HCT116 (cell line): ENCODE results near the gene KRTCAP3.

Source experiments
- CEBPB ChIP-seq: IDR thresholded peaks from 2 replicates; pipeline ENCODE4 v1.6.1; 2012; ENCODE audit warnings: low read depth
- EGR1 ChIP-seq: IDR thresholded peaks from 2 replicates; pipeline ENCODE4 v1.6.1; 2012; ENCODE audit warnings: low read depth
- ELF1 ChIP-seq: IDR thresholded peaks from 2 replicates; pipeline ENCODE4 v1.6.1; 2012; ENCODE audit warnings: low read depth, borderline replicate concordance
- EZH2 ChIP-seq: fragments of 200-600 bp; sonication (generic); IDR thresholded peaks from 2 replicates; pipeline ENCODE4 v1.6.1; 2017; ENCODE audit warnings: antibody characterized with exemption, mixed run types
- EZH2phosphoT487 ChIP-seq: fragments of 200-600 bp; IDR thresholded peaks from 2 replicates; pipeline ENCODE4 v1.6.1; 2018; ENCODE audit warnings: antibody characterized with exemption, borderline replicate concordance
- JUND ChIP-seq: IDR thresholded peaks from 2 replicates; pipeline ENCODE4 v1.6.1; 2012
- POLR2A ChIP-seq: IDR thresholded peaks from 2 replicates; pipeline ENCODE4 v1.7.0; 2011; ENCODE audit warnings: borderline replicate concordance; ENCODE audit not compliant: insufficient read depth, insufficient read length; ENCODE audit errors: extremely low read depth
- POLR2AphosphoS5 ChIP-seq: IDR thresholded peaks from 2 replicates; pipeline ENCODE4 v1.6.1; 2011; ENCODE audit warnings: mild to moderate bottlenecking, low read depth, low read length, moderate library complexity
- SP1 ChIP-seq: IDR thresholded peaks from 2 replicates; pipeline ENCODE4 v1.6.1; 2012; ENCODE audit warnings: low read depth
- TCF7L2 ChIP-seq: IDR thresholded peaks from 2 replicates; pipeline ENCODE4 v1.7.0; 2011; ENCODE audit warnings: borderline replicate concordance, inconsistent platforms; ENCODE audit not compliant: insufficient read depth, insufficient read length; ENCODE audit errors: extremely low read depth
- YY1 ChIP-seq: IDR thresholded peaks from 2 replicates; pipeline ENCODE4 v1.6.1; 2011; ENCODE audit warnings: low read length, low read depth, moderate library complexity, mild to moderate bottlenecking; ENCODE audit not compliant: insufficient replicate concordance; ENCODE audit errors: extremely low read depth
- ZNF274 ChIP-seq: fragments of 200-500 bp; sonication (Bioruptor generic); IDR thresholded peaks from 2 replicates; pipeline ENCODE4 v1.6.1; 2014; ENCODE audit warnings: mild to moderate bottlenecking, low read depth, low read length, inconsistent platforms
- TF ChIP-seq, protein P1 (sequence below), 3 experiments: fragments of 200-600 bp in 1 of 3; sonication (generic) in 1 of 3; IDR thresholded peaks in 2 of 3; conservative IDR thresholded peaks in 1 of 3; 2 replicates each; pipeline ENCODE4 v1.5.1; 2012 to 2017; ENCODE audit warnings: low read depth in 2 of 3, low read length in 2 of 3, antibody characterized with exemption in 1 of 3, borderline replicate concordance in 1 of 3, control low read depth in 1 of 3, mild to moderate bottlenecking in 1 of 3, mixed read lengths in 1 of 3, mixed run types in 1 of 3, moderate library complexity in 1 of 3; ENCODE audit not compliant: insufficient read depth in 1 of 3
- TF ChIP-seq, protein P2 (sequence below): IDR thresholded peaks from 2 replicates; pipeline ENCODE4 v1.6.1; 2012

DNA sequence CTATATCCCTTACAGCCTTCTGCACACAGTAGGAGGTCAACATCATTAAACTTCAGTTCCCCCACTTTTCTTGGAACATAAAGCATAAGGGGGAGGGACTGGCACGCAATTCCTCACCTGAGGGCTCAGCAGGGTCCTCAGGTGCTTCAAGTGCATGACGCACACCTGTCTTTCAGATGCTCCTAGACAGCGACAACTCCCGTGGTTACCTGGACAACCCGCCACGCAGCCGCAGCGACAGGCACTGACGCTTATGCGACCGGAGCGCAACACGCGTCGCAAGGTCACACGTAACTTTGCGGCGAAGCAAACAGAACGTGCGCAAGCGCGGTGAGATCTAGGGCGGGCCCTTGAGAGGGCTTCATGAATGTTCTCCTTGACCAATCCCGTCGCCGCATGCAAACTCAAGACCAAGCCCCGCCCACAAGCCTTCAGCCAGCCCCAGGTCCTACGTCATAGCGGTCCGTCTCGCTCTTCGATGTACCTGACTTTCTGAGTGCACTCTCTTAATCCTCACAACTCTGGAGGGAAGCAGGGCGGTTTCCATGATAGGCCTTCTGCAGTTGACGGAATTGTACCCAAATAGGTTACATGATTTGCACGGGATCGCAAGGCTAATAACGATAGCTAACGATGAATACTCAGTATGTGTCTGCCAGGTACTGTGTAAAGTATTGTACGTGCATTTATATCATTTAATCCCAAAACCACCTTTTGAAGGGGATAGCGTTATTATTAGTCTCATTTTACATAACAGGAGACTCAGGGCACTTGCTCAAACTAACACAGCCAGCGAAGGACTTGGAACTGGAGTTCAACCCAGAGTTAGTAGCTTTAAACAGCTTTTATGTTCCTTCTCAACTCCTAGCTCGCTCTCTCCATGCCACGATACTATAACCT lies 47.6 kb downstream of the KRTCAP3 start, which contains the start of gene IFT172:
- TF ChIP-seq, protein P1, sequence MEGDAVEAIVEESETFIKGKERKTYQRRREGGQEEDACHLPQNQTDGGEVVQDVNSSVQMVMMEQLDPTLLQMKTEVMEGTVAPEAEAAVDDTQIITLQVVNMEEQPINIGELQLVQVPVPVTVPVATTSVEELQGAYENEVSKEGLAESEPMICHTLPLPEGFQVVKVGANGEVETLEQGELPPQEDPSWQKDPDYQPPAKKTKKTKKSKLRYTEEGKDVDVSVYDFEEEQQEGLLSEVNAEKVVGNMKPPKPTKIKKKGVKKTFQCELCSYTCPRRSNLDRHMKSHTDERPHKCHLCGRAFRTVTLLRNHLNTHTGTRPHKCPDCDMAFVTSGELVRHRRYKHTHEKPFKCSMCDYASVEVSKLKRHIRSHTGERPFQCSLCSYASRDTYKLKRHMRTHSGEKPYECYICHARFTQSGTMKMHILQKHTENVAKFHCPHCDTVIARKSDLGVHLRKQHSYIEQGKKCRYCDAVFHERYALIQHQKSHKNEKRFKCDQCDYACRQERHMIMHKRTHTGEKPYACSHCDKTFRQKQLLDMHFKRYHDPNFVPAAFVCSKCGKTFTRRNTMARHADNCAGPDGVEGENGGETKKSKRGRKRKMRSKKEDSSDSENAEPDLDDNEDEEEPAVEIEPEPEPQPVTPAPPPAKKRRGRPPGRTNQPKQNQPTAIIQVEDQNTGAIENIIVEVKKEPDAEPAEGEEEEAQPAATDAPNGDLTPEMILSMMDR (IDR thresholded peaks at IDR 0.05 in 2 of 3, conservative IDR thresholded peaks at IDR 0.05 in 1 of 3; ENCODE audit: borderline replicate concordance in 1 of 3, insufficient read depth in 1 of 3, low read depth in 2 of 3, low read length in 2 of 3) = no peak
- no peak for TF ChIP-seq JUND
- TF ChIP-seq SP1 = peak; percentile 63; the same call in 1 of the 2 replicates
- TF ChIP-seq EZH2 = no peak
- peak; percentile 86 for TF ChIP-seq POLR2A
- TF ChIP-seq EGR1 = no peak
- no peak for TF ChIP-seq ELF1
- TF ChIP-seq, protein P2, sequence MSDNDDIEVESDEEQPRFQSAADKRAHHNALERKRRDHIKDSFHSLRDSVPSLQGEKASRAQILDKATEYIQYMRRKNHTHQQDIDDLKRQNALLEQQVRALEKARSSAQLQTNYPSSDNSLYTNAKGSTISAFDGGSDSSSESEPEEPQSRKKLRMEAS = peak; percentile 89
- no peak for TF ChIP-seq ZNF274
- TF ChIP-seq EZH2phosphoT487 = no peak
- TF ChIP-seq YY1 = peak; percentile 21
- TF ChIP-seq TCF7L2 = peak; percentile 87
- TF ChIP-seq CEBPB = no peak
- peak; percentile 95 for TF ChIP-seq POLR2AphosphoS5
